Activated T-cell treated with anti-CD3 and anti-CD28 coated beads, Interleukin-2, amount 50 U/mL, for 72 hours (primary cell): ENCODE data around the gene COBL. TPM values are rescaled to one million over a fixed set of nuclear protein-coding genes. Genes with fewer than 3 reads are reported as not detected.

Experiments used
- ATAC-seq, 2 donors: fragments of 150-1000 bp; cut with Tn5 transposase; replicated peaks in 1 of 2; 2 replicates each; pipeline ENCODE4 v1.10.0; 2021; ENCODE audit warnings: moderate library complexity in 2 of 2, mild to moderate bottlenecking in 1 of 2
- DNase-seq, 2 donors: peaks; one replicate each; pipeline ENCODE4 v3.0.0; 2021 to 2022; ENCODE audit warnings: mixed read lengths in 1 of 2
- H3K27ac Mint-ChIP-seq: one replicate; pipeline ENCODE4 v1.8.0; 2022; ENCODE audit warnings: mild to moderate bottlenecking, moderate library complexity, mixed read lengths
- H3K27me3 Mint-ChIP-seq: one replicate; pipeline ENCODE4 v1.8.0; 2022; ENCODE audit warnings: low read depth, mixed read lengths
- H3K36me3 Mint-ChIP-seq, 2 donors: one replicate each; pipeline ENCODE4 v1.8.0; 2022; ENCODE audit warnings: mixed read lengths in 2 of 2, mild to moderate bottlenecking in 1 of 2; ENCODE audit not compliant: insufficient read depth in 2 of 2
- H3K4me1 Mint-ChIP-seq: one replicate; pipeline ENCODE4 v1.8.0; 2022; ENCODE audit warnings: low read depth, mixed read lengths
- H3K4me3 Mint-ChIP-seq, 2 donors: one replicate each; pipeline ENCODE4 v1.8.0; 2022; ENCODE audit warnings: mild to moderate bottlenecking in 2 of 2, mixed read lengths in 2 of 2, moderate library complexity in 2 of 2
- H3K9me3 Mint-ChIP-seq, 2 donors: one replicate each; pipeline ENCODE4 v1.8.0; 2022; ENCODE audit warnings: mixed read lengths in 2 of 2
- total RNA-seq, 2 donors: library from RNA; stranded (reverse); gene quantifications; one replicate each; pipeline ENCODE4 v1.2.3, GENCODE V29; 2022

The COBL gene
- total RNA-seq, 2 donors from 2014 or later, result not detected

- no peak for DNase-seq
- Mint-ChIP-seq H3K9me3 (no peaks in the 10 kb centered on the region), H3K4me1 (peaks cover 4% of the 10 kb centered on the region), H3K36me3 (no peaks in the 10 kb centered on the region), H3K27ac (no peak overlapping the region), H3K27me3 (no peaks in the 10 kb centered on the region), H3K4me3 (no peak overlapping the region)
- ATAC-seq, result no peak
Measured at GRCh38 chr7:51069411-51070083, 247.1 kb downstream of the COBL start.

- DNase-seq, result no peak
- Mint-ChIP-seq H3K27me3 (no peaks in the 10 kb centered on the region), H3K4me1 (peaks cover 4% of the 10 kb centered on the region), H3K4me3 (no peak overlapping the region), H3K36me3 (no peaks in the 10 kb centered on the region), H3K9me3 (no peaks in the 10 kb centered on the region), H3K27ac (no peak overlapping the region)
- no peak for ATAC-seq
Measured at GRCh38 chr7:51068401-51068800, 248.2 kb downstream of the COBL start.

- ATAC-seq (no peak), DNase-seq (peak; percentile 29 to 44)
- no peaks in the 10 kb centered on the region for H3K9me3 Mint-ChIP-seq
- H3K4me3 Mint-ChIP-seq, result no peak overlapping the region
- no peak overlapping the region for H3K27ac Mint-ChIP-seq
- peaks cover 4% of the 10 kb centered on the region for H3K4me1 Mint-ChIP-seq
- H3K36me3 Mint-ChIP-seq, result no peaks in the 10 kb centered on the region
- H3K27me3 Mint-ChIP-seq, result no peaks in the 10 kb centered on the region
Measured at GRCh38 chr7:51067757-51068156, 248.9 kb downstream of the COBL start.

GRCh38 chr7:51067258-51067657, 249.4 kb downstream of the COBL start:
- Mint-ChIP-seq H3K27me3 (no peaks in the 10 kb centered on the region), H3K27ac (no peak overlapping the region), H3K4me1 (peaks cover 3% of the 10 kb centered on the region), H3K9me3 (no peaks in the 10 kb centered on the region), H3K36me3 (no peaks in the 10 kb centered on the region), H3K4me3 (no peak overlapping the region)
- ATAC-seq (no peak), DNase-seq (no peak)

GRCh38 chr7:51066405-51066882, 250.2 kb downstream of the COBL start:
- no peak for DNase-seq
- H3K4me3 Mint-ChIP-seq, result no peak overlapping the region
- no peaks in the 10 kb centered on the region for H3K9me3 Mint-ChIP-seq
- ATAC-seq, result no peak
- H3K27ac Mint-ChIP-seq, result no peak overlapping the region
- no peaks in the 10 kb centered on the region for H3K27me3 Mint-ChIP-seq
- H3K4me1 Mint-ChIP-seq, result no peaks in the 10 kb centered on the region
- no peaks in the 10 kb centered on the region for H3K36me3 Mint-ChIP-seq

GRCh38 chr7:51065766-51066165, 250.8 kb downstream of the COBL start:
- Mint-ChIP-seq H3K9me3 (no peaks in the 10 kb centered on the region), H3K27me3 (no peaks in the 10 kb centered on the region), H3K4me3 (no peak overlapping the region), H3K36me3 (no peaks in the 10 kb centered on the region), H3K27ac (no peak overlapping the region), H3K4me1 (no peaks in the 10 kb centered on the region)
- no peak for ATAC-seq
- DNase-seq, result no peak

GRCh38 chr7:51064688-51065087, 251.9 kb downstream of the COBL start:
- Mint-ChIP-seq H3K4me3 (no peak overlapping the region), H3K9me3 (no peaks in the 10 kb centered on the region), H3K27ac (no peak overlapping the region), H3K27me3 (no peaks in the 10 kb centered on the region), H3K36me3 (no peaks in the 10 kb centered on the region), H3K4me1 (no peaks in the 10 kb centered on the region)
- ATAC-seq (no peak), DNase-seq (no peak)

- H3K27me3 Mint-ChIP-seq, result no peaks in the 10 kb centered on the region
- H3K27ac Mint-ChIP-seq, result no peak overlapping the region
- no peak for DNase-seq
- no peaks in the 10 kb centered on the region for H3K36me3 Mint-ChIP-seq
- H3K4me3 Mint-ChIP-seq, result no peak overlapping the region
- H3K9me3 Mint-ChIP-seq, result no peaks in the 10 kb centered on the region
- no peaks in the 10 kb centered on the region for H3K4me1 Mint-ChIP-seq
- ATAC-seq, result no peak
Measured at GRCh38 chr7:51062222-51062987, 254.2 kb downstream of the COBL start.

- H3K9me3 Mint-ChIP-seq, result no peaks in the 10 kb centered on the region
- no peak overlapping the region for H3K4me3 Mint-ChIP-seq
- no peaks in the 10 kb centered on the region for H3K4me1 Mint-ChIP-seq
- no peaks in the 10 kb centered on the region for H3K27me3 Mint-ChIP-seq
- H3K27ac Mint-ChIP-seq, result no peak overlapping the region
- DNase-seq (no peak), ATAC-seq (no peak)
- H3K36me3 Mint-ChIP-seq, result no peaks in the 10 kb centered on the region
Measured at GRCh38 chr7:51060536-51060935, 256.1 kb downstream of the COBL start.

- Mint-ChIP-seq H3K36me3 (no peaks in the 10 kb centered on the region), H3K27ac (no peak overlapping the region), H3K27me3 (no peaks in the 10 kb centered on the region), H3K4me1 (no peaks in the 10 kb centered on the region), H3K9me3 (no peaks in the 10 kb centered on the region), H3K4me3 (no peak overlapping the region)
- ATAC-seq, result no peak
- DNase-seq, result no peak
Measured at GRCh38 chr7:51059504-51060142, 257.0 kb downstream of the COBL start.

GRCh38 chr7:51058764-51059163, 257.8 kb downstream of the COBL start:
- no peaks in the 10 kb centered on the region for H3K4me1 Mint-ChIP-seq
- H3K9me3 Mint-ChIP-seq, result no peaks in the 10 kb centered on the region
- H3K36me3 Mint-ChIP-seq, result no peaks in the 10 kb centered on the region
- DNase-seq, result no peak
- no peaks in the 10 kb centered on the region for H3K27me3 Mint-ChIP-seq
- H3K4me3 Mint-ChIP-seq, result no peak overlapping the region
- H3K27ac Mint-ChIP-seq, result no peak overlapping the region
- ATAC-seq, result no peak

GRCh38 chr7:51055039-51055840, 261.4 kb downstream of the COBL start:
- Mint-ChIP-seq H3K9me3 (no peaks in the 10 kb centered on the region), H3K4me3 (no peak overlapping the region), H3K27ac (no peak overlapping the region), H3K4me1 (no peaks in the 10 kb centered on the region), H3K36me3 (no peaks in the 10 kb centered on the region), H3K27me3 (no peaks in the 10 kb centered on the region)
- no peak for DNase-seq
- ATAC-seq, result no peak

GRCh38 chr7:51054231-51054630, 262.4 kb downstream of the COBL start:
- H3K4me1 Mint-ChIP-seq, result no peaks in the 10 kb centered on the region
- no peaks in the 10 kb centered on the region for H3K27me3 Mint-ChIP-seq
- H3K9me3 Mint-ChIP-seq, result no peaks in the 10 kb centered on the region
- DNase-seq (no peak), ATAC-seq (no peak)
- H3K27ac Mint-ChIP-seq, result no peak overlapping the region
- no peaks in the 10 kb centered on the region for H3K36me3 Mint-ChIP-seq
- H3K4me3 Mint-ChIP-seq, result no peak overlapping the region
